ENCODE results near the gene NT5DC4. TPM values are rescaled to one million over a fixed set of nuclear protein-coding genes. Genes with fewer than 3 reads are reported as not detected.

The NT5DC4 gene
- total RNA-seq, 1 donor from 2014 or later = not detected

DNA sequence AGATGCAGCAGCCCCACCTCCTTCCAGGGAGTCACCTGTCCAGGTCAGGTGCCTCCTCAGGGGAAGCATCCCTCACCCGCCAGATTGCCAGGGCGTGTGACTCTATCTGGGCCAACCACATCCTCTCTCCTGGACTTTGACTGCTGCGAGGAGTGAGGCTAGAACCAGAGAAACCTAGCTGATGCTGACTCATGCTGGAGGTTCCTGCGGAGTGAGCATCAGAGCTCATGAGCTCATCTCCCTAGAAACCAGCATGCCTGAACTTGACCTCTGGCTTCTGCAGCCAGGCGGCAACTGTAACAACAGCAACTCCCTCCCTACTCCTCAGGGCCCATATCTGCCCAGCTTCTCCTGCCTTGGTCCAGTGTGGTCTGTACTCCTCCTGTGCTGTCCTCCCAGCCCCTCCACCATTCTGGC, 28.3 kb upstream of the NT5DC4 start:
- H3K27me3 Mint-ChIP-seq (ENCODE audit: low read depth) = no peaks in the 10 kb centered on the region
- H3K9me3 Mint-ChIP-seq = no peaks in the 10 kb centered on the region
- H3K36me3 Mint-ChIP-seq (ENCODE audit: low read depth) = no peaks in the 10 kb centered on the region
- no peak overlapping the region for H3K27ac Mint-ChIP-seq (ENCODE audit: unreplicated experiment)
- no peak overlapping the region for H3K4me3 Mint-ChIP-seq
- DNase-seq (ENCODE audit: low read depth, low spot score) = no peak
- H3K4me1 Mint-ChIP-seq = peaks cover 11% of the 10 kb centered on the region
- TF ChIP-seq, protein P1, sequence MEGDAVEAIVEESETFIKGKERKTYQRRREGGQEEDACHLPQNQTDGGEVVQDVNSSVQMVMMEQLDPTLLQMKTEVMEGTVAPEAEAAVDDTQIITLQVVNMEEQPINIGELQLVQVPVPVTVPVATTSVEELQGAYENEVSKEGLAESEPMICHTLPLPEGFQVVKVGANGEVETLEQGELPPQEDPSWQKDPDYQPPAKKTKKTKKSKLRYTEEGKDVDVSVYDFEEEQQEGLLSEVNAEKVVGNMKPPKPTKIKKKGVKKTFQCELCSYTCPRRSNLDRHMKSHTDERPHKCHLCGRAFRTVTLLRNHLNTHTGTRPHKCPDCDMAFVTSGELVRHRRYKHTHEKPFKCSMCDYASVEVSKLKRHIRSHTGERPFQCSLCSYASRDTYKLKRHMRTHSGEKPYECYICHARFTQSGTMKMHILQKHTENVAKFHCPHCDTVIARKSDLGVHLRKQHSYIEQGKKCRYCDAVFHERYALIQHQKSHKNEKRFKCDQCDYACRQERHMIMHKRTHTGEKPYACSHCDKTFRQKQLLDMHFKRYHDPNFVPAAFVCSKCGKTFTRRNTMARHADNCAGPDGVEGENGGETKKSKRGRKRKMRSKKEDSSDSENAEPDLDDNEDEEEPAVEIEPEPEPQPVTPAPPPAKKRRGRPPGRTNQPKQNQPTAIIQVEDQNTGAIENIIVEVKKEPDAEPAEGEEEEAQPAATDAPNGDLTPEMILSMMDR (conservative IDR thresholded peaks at IDR 0.05) = no peak

DNA sequence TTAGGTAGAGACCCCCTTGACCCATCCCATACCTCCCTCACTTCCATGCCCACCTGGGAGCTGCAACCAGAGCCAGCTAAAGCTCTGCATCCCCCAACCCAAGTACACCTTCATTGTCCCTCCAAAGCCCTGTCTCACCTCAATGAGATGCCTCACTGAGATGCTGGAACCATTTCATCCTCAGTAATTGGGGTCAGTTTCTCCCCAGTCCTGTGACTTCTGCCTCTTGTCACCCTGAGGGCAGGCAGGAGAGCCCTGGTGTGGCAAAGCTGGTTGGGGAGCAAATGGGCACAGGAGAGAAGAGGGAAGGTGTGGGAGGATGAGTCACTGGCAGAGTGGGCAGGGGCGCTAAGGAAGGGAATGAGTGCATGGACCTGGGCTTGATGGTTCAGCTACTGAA, 27.9 kb upstream of the NT5DC4 start:
- TF ChIP-seq, protein P1 (conservative IDR thresholded peaks at IDR 0.05) = no peak
- Mint-ChIP-seq H3K27me3 (ENCODE audit: low read depth) (no peaks in the 10 kb centered on the region), H3K27ac (ENCODE audit: unreplicated experiment) (no peak overlapping the region), H3K4me1 (peaks cover 11% of the 10 kb centered on the region), H3K9me3 (no peaks in the 10 kb centered on the region), H3K36me3 (ENCODE audit: low read depth) (no peaks in the 10 kb centered on the region), H3K4me3 (no peak overlapping the region)
- DNase-seq (ENCODE audit: low read depth, low spot score) = no peak

DNA sequence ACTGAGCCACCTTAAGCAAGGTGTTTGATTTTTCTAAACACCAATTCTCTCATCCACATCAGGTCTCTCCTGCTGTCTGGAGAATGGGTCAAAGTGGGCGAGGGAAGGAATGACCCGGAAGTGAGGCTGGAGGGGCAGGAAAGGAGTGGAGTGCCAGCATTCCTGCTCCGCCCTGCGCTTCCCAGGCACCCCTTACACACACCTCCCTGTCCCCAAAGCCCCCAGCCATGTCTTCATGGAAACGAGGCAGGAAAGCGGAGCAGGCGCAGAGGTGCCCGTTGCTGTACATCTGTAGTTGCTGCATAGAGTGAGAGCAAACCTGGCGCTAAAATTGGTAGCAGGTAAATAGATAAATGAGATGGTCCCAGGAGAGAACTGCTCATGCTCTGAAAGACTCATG, 27.2 kb upstream of the NT5DC4 start:
- H3K27ac Mint-ChIP-seq (ENCODE audit: unreplicated experiment) = peak overlapping the region; percentile 28
- peaks cover 11% of the 10 kb centered on the region for H3K4me1 Mint-ChIP-seq
- no peaks in the 10 kb centered on the region for H3K36me3 Mint-ChIP-seq (ENCODE audit: low read depth)
- H3K4me3 Mint-ChIP-seq = no peak overlapping the region
- DNase-seq (ENCODE audit: low read depth, low spot score) = no peak
- TF ChIP-seq, protein P1 (conservative IDR thresholded peaks at IDR 0.05) = no peak
- H3K9me3 Mint-ChIP-seq = no peaks in the 10 kb centered on the region
- H3K27me3 Mint-ChIP-seq (ENCODE audit: low read depth) = no peaks in the 10 kb centered on the region

DNA sequence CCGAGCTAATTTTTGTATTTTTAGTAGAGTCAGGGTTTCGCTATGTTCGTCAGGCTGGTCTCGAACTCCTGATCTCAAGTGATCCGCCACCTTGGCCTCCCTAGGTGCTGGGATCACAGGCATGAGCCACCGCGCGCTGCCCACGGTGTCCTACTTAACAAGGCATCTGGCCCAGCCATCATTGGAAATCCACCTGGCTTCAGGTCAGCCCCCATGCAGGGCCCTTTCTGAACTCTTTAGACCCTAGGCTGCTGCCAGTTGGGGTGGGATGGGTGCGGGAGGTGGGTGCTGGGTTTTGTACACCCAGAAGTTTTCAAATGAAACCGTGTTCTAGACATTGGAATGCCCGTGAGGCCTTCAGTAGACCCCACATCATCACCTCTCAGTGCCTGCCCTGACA, 26.6 kb upstream of the NT5DC4 start:
- no peak for DNase-seq (ENCODE audit: low read depth, low spot score)
- Mint-ChIP-seq H3K9me3 (no peaks in the 10 kb centered on the region), H3K4me1 (peaks cover 11% of the 10 kb centered on the region)

DNA sequence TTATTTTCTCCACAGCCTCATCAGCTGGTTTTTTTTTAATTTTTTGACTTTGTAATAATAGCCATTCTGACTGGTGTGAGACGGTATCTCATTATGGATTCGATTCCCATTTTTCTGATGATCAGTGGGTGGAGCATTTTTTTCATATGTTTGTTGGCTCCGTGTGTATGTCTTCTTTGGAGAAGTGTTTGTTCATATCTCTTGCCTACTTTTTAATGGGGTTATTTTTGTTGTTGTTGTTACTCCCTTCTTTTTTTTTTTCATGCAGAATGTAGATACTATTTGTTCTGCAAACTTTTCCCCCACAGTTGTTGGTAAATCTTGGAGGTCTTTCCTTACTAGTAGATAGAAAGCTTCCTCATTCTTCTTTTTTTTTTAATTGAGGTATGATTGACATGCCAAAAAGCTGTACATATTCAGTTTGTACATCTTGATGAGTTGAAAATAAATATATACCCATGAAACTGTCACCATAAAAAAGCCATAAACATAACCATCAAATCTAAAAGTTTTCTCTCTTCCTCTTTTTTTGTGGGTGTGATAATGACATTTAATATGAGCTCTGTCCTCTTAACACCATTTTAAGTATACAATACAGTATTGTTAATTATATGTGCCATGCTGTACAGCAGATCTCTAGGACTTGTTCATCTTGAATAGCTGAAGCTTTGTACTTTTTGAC, 21.8 kb upstream of the NT5DC4 start:
- no peaks in the 10 kb centered on the region for H3K27me3 Mint-ChIP-seq (ENCODE audit: low read depth)
- H3K4me1 Mint-ChIP-seq = no peaks in the 10 kb centered on the region
- TF ChIP-seq, protein P1 (conservative IDR thresholded peaks at IDR 0.05) = no peak
- DNase-seq (ENCODE audit: low read depth, low spot score) = no peak
- no peak overlapping the region for H3K27ac Mint-ChIP-seq (ENCODE audit: unreplicated experiment)
- no peaks in the 10 kb centered on the region for H3K9me3 Mint-ChIP-seq
- H3K36me3 Mint-ChIP-seq (ENCODE audit: low read depth) = no peaks in the 10 kb centered on the region
- H3K4me3 Mint-ChIP-seq = no peak overlapping the region

More for the DNA sequence above, 26.6 kb upstream of the NT5DC4 start:
- Mint-ChIP-seq H3K27me3 (ENCODE audit: low read depth) (no peaks in the 10 kb centered on the region), H3K36me3 (ENCODE audit: low read depth) (no peaks in the 10 kb centered on the region), H3K27ac (ENCODE audit: unreplicated experiment) (no peak overlapping the region), H3K4me3 (no peak overlapping the region)
- TF ChIP-seq, protein P1 (conservative IDR thresholded peaks at IDR 0.05) = no peak
